ENCODE results near the gene SCYGR4.
"Not testable (repeated sequence)": the region's sequence is repeated elsewhere in the genome, so short reads cannot be mapped to it uniquely, and the experiment has no call there.

- not testable (repeated sequence) for TF ChIP-seq CTCF, POLR2A (IDR thresholded peaks at IDR 0.05)
Measured at GRCh38 chr2:227598835-227599503, 18.3 kb upstream of the SCYGR4 start, which contains the start of gene SCYGR2.

Data from thyroid gland (tissue), 4 donors.